GM18867 (cell line): ENCODE data around the gene THSD7A.
A peak's percentile ranks its signal among the peaks of the same experiment; 100 is the strongest.

Experiments used
- ATAC-seq: cut with Tn5 transposase; IDR thresholded peaks from one replicate; pipeline ENCODE4 v1.9.1; 2021; ENCODE audit warnings: mild to moderate bottlenecking, moderate library complexity; ENCODE audit not compliant: unreplicated experiment

The THSD7A gene

GRCh38 chr7:11831736-11832495, at the start of gene THSD7A:
Gene THSD7A (minus strand): TSS chr7:11832198. CDS start chr7:11831946, 252 bp downstream.
- ATAC-seq, result peak; percentile 55

DNA sequence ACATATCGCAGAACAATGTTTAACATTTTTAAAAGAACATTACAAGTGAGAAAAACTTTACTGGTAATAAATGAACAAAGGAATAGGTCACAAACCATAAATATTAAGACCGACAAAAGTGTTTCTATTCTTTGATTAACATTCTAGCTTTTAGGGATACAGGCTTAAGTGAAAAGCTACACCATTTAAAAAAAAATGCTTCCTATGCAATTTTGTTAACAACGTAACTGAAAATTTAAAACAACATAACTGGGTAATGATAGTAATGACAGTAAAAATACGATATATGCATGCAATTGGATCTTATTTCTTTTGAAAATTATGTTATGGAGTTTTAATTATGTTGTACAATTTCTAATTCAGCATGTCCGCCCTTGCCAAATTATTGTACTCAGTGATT, 49.7 kb upstream of the THSD7A start:
- ATAC-seq, result no peak

DNA sequence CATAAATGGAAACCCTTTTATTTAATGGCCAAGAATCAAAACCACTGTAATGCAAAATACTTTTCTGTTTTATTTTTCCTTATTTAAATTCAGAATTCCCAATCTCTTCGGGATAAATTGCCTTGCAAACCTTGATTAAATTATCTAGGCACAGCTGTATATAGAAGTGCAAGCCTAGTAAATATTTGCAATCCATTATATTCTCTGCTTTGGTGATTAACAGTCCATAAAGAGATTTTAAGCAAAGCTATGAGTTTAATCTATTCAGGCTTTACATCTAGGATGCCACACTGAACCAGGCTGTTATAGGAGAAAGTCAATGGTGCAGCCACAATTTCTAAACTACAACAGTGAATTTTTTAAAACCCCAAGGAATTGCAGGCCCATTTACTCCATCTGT, 43.6 kb upstream of the THSD7A start:
- no peak for ATAC-seq

DNA sequence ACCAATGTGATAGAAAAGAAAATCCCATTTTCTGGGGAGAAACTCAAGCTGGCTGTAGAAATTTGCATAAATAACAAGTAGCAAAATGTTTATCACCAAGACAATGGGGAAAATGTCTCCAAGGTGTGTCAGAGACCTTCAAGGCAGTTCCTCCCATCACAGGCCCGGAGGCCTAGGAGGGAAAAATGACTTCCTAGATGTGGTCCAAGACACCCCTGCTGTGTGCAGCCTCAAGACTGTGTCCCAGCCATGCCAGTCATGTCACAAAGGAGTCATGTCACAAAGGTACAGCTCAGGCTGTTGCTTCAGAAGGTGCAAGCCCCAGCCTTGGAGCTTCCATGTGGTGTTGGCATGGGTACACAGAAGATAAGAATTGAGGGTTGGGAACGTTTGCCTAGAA, 33.7 kb upstream of the THSD7A start:
- ATAC-seq, result no peak

DNA sequence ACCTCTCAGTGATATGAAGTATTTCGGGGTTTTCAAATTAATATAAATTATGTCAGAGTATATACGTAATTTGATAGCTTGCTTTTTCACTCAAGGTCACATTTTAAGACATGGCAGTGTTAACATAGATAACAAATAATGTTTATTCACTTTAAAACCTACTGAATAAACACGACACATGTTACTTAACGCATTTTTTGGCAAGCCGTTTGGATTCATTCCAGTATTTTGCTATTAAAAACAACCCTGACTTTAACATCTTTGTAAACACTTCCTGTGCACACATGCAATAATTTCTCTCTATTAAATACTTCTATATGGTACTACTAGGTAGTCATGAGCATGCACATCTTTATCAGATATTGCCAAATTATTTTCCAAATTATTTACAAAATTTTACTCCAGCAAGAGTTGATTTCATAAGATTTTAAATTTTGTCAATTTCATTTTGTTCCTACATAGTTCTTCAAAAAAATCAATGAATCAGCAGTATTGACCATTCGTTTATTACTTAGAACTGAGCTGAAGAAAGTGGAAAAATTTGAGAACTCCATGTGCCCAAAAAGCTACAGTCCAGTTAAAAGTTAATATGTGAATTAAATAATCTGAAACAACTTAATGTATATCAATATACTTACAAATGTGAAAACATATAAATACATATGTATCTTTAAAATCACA, 26.8 kb upstream of the THSD7A start:
- ATAC-seq, result no peak

DNA sequence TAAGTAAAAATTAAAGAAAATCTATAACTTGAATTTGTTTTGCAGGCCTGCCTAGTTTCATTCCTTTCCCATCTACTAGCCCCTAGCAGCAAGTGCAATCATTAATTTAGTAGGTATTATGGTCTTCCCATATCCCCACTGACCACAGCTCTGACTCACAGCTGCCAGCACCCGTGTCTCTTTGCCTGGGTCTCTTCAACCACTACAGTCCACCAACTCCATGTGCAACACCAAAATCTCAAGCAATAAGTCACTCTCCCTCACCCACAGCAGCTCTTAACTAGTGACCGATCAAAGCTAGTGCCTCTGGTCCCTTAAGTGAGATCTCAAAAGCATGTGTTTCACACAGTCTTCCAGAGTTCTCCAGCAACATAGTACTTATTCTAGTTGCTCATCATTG, 26.0 kb upstream of the THSD7A start:
- ATAC-seq, result no peak

GRCh38 chr7:11848251-11848650, 16.3 kb upstream of the THSD7A start:
- ATAC-seq, result no peak

DNA sequence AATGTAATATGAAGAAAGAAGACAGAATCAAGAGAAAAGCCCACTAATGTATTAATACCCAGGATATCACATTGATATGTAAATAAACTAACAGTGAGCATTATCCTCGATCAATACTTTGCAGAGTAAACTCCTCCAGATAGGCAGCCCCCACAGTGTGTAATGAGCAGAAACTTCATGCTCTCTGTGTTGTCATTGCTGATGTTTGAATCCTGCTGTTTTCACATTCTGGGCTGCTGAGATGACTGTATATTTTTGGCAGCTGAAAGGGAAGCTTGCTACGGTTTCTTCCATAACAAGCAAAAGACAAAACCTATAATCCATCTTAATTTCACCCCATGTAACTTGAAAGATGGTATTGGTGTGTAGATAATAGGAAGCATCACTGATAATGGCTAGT, 15.3 kb upstream of the THSD7A start:
- no peak for ATAC-seq

DNA sequence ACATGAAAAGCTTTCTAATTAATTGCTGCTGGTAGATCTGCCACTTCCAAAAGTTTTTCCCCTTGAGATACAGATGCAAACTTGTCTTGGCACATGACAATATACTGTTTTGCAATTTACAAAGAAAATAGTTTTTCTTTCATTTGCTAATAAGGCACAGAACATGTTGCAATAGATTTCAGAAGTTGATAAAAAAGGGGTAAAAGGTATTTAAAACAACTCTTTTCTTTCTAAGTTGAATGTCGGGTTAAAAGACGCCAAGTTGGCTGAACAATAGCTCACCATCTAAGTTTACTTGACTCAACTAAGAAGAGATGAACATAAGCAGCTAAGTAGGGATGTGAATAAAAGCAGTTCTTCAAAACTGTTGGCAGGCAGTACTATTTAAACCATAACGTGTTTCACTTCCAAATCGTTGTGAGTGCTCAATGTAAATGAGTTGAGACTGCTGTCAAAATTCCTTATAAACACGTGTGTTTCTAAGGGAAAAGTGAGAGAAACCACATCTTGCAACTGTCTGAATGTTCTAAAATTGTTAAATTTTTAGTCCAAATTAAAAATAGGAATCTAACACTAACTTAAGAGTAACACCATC, 14.5 kb upstream of the THSD7A start:
- ATAC-seq, result no peak

DNA sequence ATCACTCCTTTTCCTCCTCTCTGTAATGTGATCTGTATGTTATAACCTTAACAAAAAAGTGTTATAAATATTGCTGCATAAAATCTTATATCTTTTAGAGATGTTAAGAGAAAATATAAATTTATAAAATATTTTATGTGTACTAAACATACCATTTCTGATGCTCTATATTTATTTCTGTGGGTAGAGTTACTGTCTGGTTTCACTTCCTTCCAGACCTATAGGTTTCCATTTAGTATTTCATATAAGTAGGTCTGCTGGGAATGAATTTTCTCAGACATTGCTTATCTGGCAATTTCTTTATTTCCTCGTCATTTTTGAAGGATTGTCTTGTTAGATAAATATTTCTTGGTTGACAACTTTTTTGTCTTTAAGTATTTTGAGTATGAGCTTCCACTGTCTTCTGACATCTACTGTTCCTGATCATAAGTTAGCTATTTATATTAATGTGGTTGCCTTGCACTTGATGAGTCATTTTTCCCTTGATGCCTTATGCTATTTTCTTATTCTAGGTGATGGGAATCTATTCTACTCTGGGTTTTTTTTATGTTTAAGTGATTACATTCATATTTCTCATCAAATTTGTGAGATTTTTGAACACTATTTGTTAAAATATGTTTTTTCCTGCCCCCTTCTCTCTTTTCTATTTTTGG, 11.2 kb upstream of the THSD7A start:
- peak; percentile 39 for ATAC-seq

DNA sequence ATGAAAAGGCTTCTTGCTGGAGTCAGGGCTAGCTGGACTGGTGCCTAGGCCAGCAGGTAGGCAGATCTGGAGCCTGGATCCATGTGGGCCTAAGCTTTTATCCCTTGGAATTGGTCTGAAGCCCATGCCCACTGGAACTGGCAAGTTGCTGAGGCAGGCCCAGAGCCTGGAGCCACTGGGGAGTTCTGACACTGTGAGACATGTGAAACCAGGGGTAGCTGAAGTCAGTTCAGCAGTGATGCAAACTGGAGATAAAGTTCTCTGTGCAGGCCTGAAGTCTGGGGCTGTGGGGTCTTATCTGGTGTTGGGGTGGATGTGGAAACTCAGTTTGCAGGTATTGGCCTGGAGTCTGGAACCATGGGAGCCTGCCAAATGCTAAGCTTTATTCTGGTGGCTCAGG, 9.7 kb upstream of the THSD7A start:
- ATAC-seq, result no peak

GRCh38 chr7:11835260-11835659, 3.3 kb upstream of the THSD7A start:
- ATAC-seq, result no peak

DNA sequence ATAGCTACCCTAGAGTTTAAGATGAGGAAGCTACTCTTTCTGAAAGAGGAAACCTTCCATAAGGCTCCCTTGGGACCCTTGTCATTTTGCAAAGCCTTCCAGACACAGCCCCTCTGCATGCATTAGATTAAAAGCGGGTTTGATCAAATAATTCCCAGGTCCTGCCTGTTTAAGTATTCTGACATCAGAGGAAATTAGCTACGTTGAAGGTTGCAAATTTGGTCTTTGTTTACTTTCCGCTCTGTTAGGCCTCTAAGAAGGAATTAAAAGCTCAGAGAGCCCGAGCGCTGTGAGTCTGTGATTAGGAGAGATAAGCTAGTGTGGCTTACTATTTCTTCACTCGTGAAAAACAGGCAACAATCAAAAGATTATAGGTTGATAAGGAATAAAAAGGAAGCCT, 1.4 kb upstream of the THSD7A start:
- ATAC-seq, result no peak

- no peak for ATAC-seq
Measured at GRCh38 chr7:11831156-11831735, 752 bp downstream of the THSD7A start.

DNA sequence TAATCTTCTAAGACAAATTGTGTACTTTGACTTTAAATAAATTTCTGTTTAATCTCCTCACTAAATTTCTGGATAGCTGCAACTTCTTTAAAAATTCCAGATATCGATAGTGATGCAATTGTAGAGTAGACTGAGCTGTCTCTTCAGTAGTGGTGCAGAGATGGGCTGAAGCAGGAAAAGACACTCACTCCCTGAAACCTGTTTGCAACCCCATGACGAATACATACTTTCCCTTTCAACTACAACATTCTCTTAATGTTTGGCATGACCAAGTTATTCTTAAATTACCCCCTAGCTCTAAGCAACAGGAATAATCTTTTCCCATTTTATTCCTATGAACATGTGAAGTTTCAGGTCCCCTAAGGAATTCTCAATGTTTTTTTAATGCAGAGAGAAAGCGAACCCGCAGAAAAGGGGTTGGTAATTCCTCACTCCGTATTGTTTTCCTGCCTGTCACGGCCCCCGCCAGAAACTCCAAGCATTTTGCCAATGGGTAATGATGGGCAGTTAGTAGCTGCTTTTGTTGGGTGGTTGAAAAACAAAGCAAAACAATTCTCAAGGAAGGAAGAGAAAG, 1.3 kb downstream of the THSD7A start:
- ATAC-seq, result no peak

DNA sequence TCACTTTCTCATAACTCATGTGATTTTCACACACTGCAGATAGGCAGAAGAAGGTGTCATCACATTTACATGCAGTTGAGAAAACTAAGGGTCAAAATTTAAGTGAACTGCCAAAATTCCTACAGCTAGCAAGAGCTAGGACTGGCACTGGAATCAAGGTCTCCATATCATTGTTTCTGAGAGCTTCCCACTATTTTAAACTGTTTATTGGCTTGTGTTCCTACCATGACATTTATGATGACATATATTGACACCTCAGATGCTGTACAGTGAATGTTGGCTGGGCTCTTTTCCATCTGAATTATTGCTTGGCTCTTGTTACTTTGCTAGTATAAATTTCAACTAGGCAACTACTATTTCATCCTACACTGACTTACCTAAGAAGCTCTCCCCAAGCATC, 2.0 kb downstream of the THSD7A start:
- ATAC-seq, result no peak

- no peak for ATAC-seq
Measured at GRCh38 chr7:11819947-11820346, 12.1 kb downstream of the THSD7A start.

GRCh38 chr7:11819271-11819670, 12.7 kb downstream of the THSD7A start:
- ATAC-seq, result no peak

- ATAC-seq, result no peak
Measured at GRCh38 chr7:11818281-11818680, 13.7 kb downstream of the THSD7A start.

DNA sequence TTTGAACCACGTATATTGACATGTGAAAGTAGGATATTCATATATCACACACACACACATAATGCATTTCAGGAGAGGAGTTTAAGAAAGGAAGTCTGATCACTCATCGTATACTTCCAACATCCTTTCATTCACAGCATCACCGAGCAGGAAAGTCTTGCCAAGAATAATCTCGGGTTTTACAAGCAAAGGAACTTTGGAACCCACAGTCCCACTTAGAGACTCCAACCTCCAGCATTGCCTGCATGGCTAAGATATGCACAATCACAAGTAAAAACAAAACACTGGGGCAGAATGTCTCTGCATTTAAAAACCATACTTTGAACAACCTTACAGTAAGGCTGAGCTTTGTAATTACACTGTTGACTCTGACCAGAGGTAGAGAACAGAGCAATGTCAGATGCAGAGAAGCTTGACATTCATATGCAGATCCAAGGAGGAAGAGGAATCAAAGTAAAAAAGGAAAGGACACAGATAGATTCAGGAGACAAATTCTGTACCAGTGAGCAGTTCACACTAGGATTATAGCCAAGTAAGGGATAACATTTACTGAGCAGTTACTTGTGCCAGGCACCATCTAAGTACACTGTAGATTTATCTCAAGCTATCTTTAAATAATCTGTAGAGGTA, 14.8 kb downstream of the THSD7A start:
- ATAC-seq, result no peak

DNA sequence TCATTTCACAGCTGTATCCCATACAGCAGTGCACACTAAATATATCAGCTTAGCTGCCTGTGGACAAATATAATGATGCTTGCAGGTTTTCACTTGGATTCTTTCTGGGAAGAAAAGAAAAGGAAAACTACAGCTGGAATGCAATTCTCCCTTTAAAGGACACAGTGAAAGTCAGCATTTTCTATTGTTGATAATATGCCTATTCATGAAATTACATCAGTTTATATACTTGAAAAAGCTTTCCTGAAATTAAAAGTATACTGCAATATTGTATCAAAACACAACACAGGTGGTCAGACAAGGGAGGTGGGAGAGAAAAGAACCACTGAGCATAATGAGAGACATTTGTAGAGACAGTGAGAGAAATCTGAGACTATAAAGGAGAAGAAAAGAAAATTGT, 20.3 kb downstream of the THSD7A start:
- no peak for ATAC-seq
